Fibroblast of pulmonary artery (primary cell): ENCODE data around the gene RDX.

Experiments used
- DNase-seq: peaks from one replicate; pipeline ENCODE4 v3.0.0-alpha.2; 2010; ENCODE audit warnings: low read depth
- H3K4me3 ChIP-seq: replicated peaks from 2 replicates; pipeline ENCODE4 v1.5.1; 2011; ENCODE audit warnings: low read depth, mild to moderate bottlenecking, control low read depth, low read length, moderate library complexity
- TF ChIP-seq, protein P1 (sequence below): IDR thresholded peaks from 2 replicates; pipeline ENCODE4 v1.5.1; 2011; ENCODE audit warnings: mild to moderate bottlenecking, control low read depth, low read length, inconsistent platforms; ENCODE audit errors: missing control alignments

RDX gene

DNA sequence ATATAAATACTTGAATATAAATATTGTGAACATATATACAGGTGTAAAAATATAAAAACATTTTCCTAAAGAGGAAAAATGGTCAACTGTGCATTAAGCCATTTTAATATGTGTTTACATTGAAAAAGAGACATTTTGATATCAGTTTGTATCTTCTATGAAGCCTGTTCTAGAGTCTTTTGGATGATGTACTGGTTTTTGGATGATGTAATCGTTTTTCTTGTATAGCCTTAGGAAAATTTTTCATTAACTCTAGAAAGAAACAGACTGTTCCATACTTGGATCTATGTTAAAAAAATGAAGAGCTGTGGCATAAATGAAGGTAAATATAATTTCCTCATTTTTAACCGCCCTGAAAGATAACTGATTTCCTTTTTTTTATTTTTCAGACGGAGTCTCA lies 39.6 kb upstream of the RDX start:
- TF ChIP-seq, protein P1, sequence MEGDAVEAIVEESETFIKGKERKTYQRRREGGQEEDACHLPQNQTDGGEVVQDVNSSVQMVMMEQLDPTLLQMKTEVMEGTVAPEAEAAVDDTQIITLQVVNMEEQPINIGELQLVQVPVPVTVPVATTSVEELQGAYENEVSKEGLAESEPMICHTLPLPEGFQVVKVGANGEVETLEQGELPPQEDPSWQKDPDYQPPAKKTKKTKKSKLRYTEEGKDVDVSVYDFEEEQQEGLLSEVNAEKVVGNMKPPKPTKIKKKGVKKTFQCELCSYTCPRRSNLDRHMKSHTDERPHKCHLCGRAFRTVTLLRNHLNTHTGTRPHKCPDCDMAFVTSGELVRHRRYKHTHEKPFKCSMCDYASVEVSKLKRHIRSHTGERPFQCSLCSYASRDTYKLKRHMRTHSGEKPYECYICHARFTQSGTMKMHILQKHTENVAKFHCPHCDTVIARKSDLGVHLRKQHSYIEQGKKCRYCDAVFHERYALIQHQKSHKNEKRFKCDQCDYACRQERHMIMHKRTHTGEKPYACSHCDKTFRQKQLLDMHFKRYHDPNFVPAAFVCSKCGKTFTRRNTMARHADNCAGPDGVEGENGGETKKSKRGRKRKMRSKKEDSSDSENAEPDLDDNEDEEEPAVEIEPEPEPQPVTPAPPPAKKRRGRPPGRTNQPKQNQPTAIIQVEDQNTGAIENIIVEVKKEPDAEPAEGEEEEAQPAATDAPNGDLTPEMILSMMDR, result no peak
- H3K4me3 ChIP-seq, result no peak overlapping the region
- no peak for DNase-seq

DNA sequence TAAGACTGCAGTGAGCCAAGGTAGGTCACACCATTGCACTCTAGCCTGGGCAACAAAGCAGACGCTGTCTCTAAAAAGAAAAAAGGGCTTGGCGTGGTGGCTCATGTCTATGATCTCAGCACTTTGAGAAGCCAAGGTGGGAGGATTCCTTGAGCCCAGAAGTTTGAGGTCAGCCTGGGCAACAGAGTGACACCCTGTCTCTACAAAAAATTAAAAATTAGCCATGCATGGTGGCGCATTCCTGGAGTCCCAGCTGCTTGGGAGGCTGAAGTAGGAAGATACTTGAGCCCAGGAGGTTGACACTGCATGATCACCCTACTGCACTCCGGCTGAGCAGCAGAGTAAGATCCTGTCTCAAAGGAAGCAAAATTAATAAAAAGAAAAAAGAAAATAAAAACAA lies 38.9 kb upstream of the RDX start:
- no peak overlapping the region for H3K4me3 ChIP-seq
- DNase-seq, result no peak
- TF ChIP-seq, protein P1, result no peak

DNA sequence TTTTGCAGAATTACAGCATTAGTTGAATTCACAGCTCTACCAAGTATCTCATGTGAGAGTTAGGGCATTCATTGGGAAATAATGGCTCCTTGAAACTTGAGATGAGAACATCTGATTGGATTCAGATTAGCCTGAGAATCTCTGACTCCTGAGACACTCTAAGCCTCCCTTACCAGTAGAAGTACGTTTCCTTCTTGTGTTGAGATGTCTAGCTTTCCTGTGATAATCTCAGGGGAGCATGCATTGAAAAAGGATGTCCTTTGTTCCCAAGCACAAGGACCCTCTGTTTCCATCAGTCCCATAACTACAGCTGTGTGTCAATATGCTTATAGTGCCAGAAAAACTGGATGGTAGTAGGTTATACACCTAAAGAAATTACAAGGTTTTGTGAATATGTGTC lies 35.2 kb upstream of the RDX start:
- no peak overlapping the region for H3K4me3 ChIP-seq
- TF ChIP-seq, protein P1, result no peak
- no peak for DNase-seq

DNA sequence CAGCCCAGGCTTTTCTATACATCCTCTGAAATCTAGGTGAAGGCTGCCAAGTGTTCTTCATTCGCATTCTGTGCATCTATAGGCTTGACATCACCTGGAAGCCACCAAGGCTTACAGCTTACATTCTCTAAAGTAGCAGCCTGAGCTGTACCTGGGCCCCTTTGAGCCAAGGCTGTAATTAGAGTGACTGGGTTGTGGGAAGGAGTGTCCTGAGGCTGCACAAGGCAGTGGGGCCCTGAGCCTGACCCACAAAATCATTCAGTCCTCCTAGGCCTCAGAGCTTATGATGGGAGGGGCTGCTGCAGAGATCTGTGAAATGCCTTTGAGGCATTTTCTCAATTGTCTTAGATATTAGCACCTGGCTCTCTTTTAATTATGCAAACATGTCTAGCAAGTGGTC lies 33.0 kb upstream of the RDX start:
- no peak overlapping the region for H3K4me3 ChIP-seq
- TF ChIP-seq, protein P1, result no peak
- no peak for DNase-seq

DNA sequence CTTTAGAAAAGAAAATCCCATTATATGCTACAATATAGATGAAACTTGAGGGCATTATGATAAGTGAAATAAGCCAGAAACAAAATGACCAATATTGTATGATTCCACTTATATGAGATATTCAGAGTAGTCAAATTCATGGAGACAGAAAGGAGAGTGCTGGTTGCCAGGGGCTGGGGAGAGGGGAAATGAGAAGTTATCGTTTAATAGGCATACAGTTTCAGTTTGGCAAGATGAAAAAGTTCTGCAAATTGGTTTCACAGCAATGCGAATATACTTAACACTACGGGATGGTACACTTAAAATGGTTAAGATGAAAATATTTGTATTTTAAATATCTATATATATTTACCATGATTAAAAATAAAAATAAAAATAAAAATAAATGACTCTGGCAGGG lies 31.1 kb upstream of the RDX start:
- TF ChIP-seq, protein P1, result no peak
- H3K4me3 ChIP-seq, result no peak overlapping the region
- DNase-seq, result no peak

DNA sequence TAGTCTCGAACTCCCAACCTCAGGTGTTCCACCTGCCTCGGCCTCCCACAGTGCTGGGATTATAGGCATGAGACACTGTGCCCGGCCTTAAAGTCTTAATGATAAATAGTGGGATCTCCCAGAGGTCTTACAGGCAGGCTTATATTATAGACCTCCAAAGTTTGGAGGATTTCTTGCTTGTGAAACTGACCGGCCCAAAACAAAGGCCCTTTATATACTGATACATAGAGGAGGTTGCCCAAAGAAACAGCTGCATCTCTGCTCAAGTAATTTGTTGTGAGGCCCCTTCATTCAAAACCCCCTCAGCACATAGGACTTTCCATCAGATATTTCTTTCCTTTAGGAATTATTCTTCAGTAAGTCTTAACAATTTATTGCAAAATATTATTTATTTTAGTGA lies 27.4 kb upstream of the RDX start:
- H3K4me3 ChIP-seq, result no peak overlapping the region
- TF ChIP-seq, protein P1, result no peak
- no peak for DNase-seq

DNA sequence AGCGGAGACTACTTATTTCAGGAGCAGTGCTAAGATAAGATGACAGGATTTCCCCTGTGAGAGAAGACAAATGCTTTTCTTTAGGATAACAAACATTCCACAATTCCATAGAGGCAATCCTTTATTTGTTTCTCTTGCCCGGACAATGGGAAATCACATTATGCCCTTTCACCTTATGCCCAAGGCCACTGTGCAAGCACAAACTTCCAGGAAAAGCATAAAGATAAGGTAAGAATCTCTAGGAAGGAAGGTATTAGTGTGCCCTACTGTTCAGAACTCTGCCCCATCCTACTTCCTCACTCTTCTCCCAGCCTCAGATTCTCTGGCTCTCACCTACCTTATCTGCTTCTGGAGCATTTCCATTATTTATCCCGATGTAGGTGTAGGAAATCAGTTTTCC lies 23.1 kb upstream of the RDX start:
- no peak overlapping the region for H3K4me3 ChIP-seq
- TF ChIP-seq, protein P1, result no peak
- no peak for DNase-seq
